ENCODE data around the gene AUH. TPM values are rescaled to one million over a fixed set of nuclear protein-coding genes. Genes with fewer than 3 reads are reported as not detected.

AUH gene
- total RNA-seq, 1 experiment from 2014 or later: 29.0 TPM

- Histone ChIP-seq H3K4me3 (replicated peaks in 1 of 2; ENCODE audit: low read depth in 1 of 2, low read length in 2 of 2) (no peak overlapping the region), H3K4me2 (ENCODE audit: low read length) (no peak overlapping the region), H3K27me3 (ENCODE audit: insufficient read depth, low read length) (no peaks in the 10 kb centered on the region), H4K20me1 (ENCODE audit: insufficient read depth) (no peaks in the 10 kb centered on the region), H3K79me2 (ENCODE audit: insufficient read depth, low read length) (no peaks in the 10 kb centered on the region; the same call in 1 of the 2 replicates), H2AFZ (ENCODE audit: low read depth, low read length, poor library complexity, severe bottlenecking) (no peak overlapping the region), H3K36me3 (ENCODE audit: control insufficient read depth in 1 of 2, insufficient read depth in 2 of 2, low read length in 2 of 2) (no peaks in the 10 kb centered on the region), H3K9ac (ENCODE audit: low read length) (no peak overlapping the region), H3K27ac (ENCODE audit: low read depth, low read length) (no peak overlapping the region), H3K4me1 (ENCODE audit: control insufficient read depth in 1 of 2, insufficient read depth in 2 of 2, low read length in 2 of 2) (peaks cover under 1 to 5% of the 10 kb centered on the region in 2 experiments; a peak in 2 of 4 replicates), H3K9me3 (ENCODE audit: control insufficient read depth in 1 of 2, insufficient read depth in 1 of 2, low read depth in 1 of 2, low read length in 2 of 2) (no peaks in the 10 kb centered on the region), H3K9me2 (ENCODE audit: insufficient read depth) (no peaks in the 10 kb centered on the region)
- DNase-seq (ENCODE audit: low read depth, low spot score) (no peak), ATAC-seq (no peak)
- intact Hi-C loops (cut with micrococcal nuclease): no loop called here
- ChIA-PET POLR2A (no interaction called here), CTCF (no interaction called here), RAD21 (ENCODE audit: low non-redundant PET in 1 of 2, low total read pairs in 2 of 2, uncharacterized antibody in 2 of 2, unreplicated experiment in 2 of 2) (no interaction called here)
- TF ChIP-seq CEBPB (IDR thresholded peaks at IDR 0.05; ENCODE audit: low read depth) (no peak), MAX (IDR thresholded peaks at IDR 0.05) (no peak), ATF3 (IDR thresholded peaks at IDR 0.05) (no peak), FOSL1 (IDR thresholded peaks at IDR 0.05; ENCODE audit: low read depth) (no peak), REST (IDR thresholded peaks at IDR 0.05; ENCODE audit: low read depth) (no peak), RAD21 (IDR thresholded peaks at IDR 0.05; ENCODE audit: low read depth) (no peak), EZH2phosphoT487 (IDR thresholded peaks at IDR 0.05; ENCODE audit: borderline replicate concordance) (no peak), ZBTB33 (IDR thresholded peaks at IDR 0.05; ENCODE audit: extremely low read depth, insufficient replicate concordance, low read length) (no peak), EGR1 (IDR thresholded peaks at IDR 0.05; ENCODE audit: low read depth) (no peak), TCF7L2 (IDR thresholded peaks at IDR 0.05; ENCODE audit: borderline replicate concordance, extremely low read depth, insufficient read depth, insufficient read length) (no peak), ZFX (IDR thresholded peaks at IDR 0.05) (no peak), ELF1 (IDR thresholded peaks at IDR 0.05; ENCODE audit: borderline replicate concordance, low read depth) (no peak)
- BruUV-seq (replicated peaks): no TSS peak
Observed at GRCh38 chr9:91279296-91280204, 82.2 kb downstream of the AUH start.

Data from HCT116 (cell line).